WTC11 (cell line): ENCODE measurements around the gene EPN3. TPM values are rescaled to one million over a fixed set of nuclear protein-coding genes. Genes with fewer than 3 reads are reported as not detected.
A peak's percentile ranks its signal among the peaks of the same experiment; 100 is the strongest.

Experiments
- ATAC-seq: fragments of 200-7000 bp; cut with Tn5 transposase; 2 replicates; pipeline ENCODE4 v1.10.0; 2021; ENCODE audit warnings: mild to moderate bottlenecking, moderate library complexity
- CTCF ChIA-PET: fragments of 300-600 bp; sonication (Branson Sonifier 250); formaldehyde crosslinking; loops from one replicate; lab custom pipeline; 2021; ENCODE audit warnings: antibody characterized with exemption; lab: Charles Lee
- POLR2A ChIA-PET: fragments of 350-600 bp; sonication (Branson Sonifier 250); formaldehyde crosslinking; loops from one replicate; lab custom pipeline; 2021; ENCODE audit warnings: antibody characterized with exemption; lab: Charles Lee
- DNase-seq: peaks from one replicate; pipeline ENCODE4 v3.0.0; 2021; ENCODE audit warnings: low spot score
- H3K27ac Mint-ChIP-seq: 2 replicates; pipeline ENCODE4 v1.8.0; 2021; ENCODE audit warnings: mixed read lengths
- H3K27me3 Mint-ChIP-seq: 2 replicates; pipeline ENCODE4 v1.8.0; 2021; ENCODE audit warnings: low read depth, mild to moderate bottlenecking, moderate library complexity, mixed read lengths
- H3K36me3 Mint-ChIP-seq: 2 replicates; pipeline ENCODE4 v1.8.0; 2021; ENCODE audit warnings: mixed read lengths
- H3K4me1 Mint-ChIP-seq: 2 replicates; pipeline ENCODE4 v1.8.0; 2022; ENCODE audit warnings: mixed read lengths
- H3K4me3 Mint-ChIP-seq: 2 replicates; pipeline ENCODE4 v1.8.0; 2021; ENCODE audit warnings: mild to moderate bottlenecking, moderate library complexity, mixed read lengths
- H3K9me3 Mint-ChIP-seq: 2 replicates; pipeline ENCODE4 v1.8.0; 2021; ENCODE audit warnings: mixed read lengths
- CREM ChIP-seq: sonication (generic); formaldehyde crosslinking; IDR thresholded peaks from 2 replicates; pipeline ENCODE4 v1.8.1; 2022; ENCODE audit warnings: mild to moderate bottlenecking, missing genetic modification reagents, moderate library complexity
- E2F5 ChIP-seq: sonication (generic); formaldehyde crosslinking; IDR thresholded peaks from 2 replicates; pipeline ENCODE4 v1.8.1; 2022; ENCODE audit warnings: mild to moderate bottlenecking, moderate library complexity, missing genetic modification reagents
- ELF4 ChIP-seq: sonication (generic); formaldehyde crosslinking; IDR thresholded peaks from 2 replicates; pipeline ENCODE4 v1.8.1; 2022; ENCODE audit warnings: low read depth, mild to moderate bottlenecking, moderate library complexity, missing genetic modification reagents
- ETV6 ChIP-seq: sonication (generic); formaldehyde crosslinking; IDR thresholded peaks from 2 replicates; pipeline ENCODE4 v1.8.1; 2022; ENCODE audit warnings: mild to moderate bottlenecking, missing genetic modification reagents
- HMGXB4 ChIP-seq: sonication (generic); formaldehyde crosslinking; IDR thresholded peaks from 2 replicates; pipeline ENCODE4 v1.8.1; 2023; ENCODE audit warnings: mild to moderate bottlenecking, moderate library complexity, missing genetic modification reagents
- IRF1 ChIP-seq: sonication (generic); formaldehyde crosslinking; IDR thresholded peaks from 2 replicates; pipeline ENCODE4 v1.8.0; 2023; ENCODE audit warnings: missing genetic modification reagents
- JUN ChIP-seq: sonication (generic); formaldehyde crosslinking; IDR thresholded peaks from 2 replicates; pipeline ENCODE4 v1.8.0; 2023; ENCODE audit warnings: mild to moderate bottlenecking, missing genetic modification reagents
- NFATC4 ChIP-seq: fragments of 250-450 bp; sonication (Bioruptor Pico); IDR thresholded peaks from 2 replicates; pipeline ENCODE4 v1.9.0; 2021; ENCODE audit warnings: mild to moderate bottlenecking
- PREB ChIP-seq: sonication (generic); formaldehyde crosslinking; IDR thresholded peaks from 2 replicates; pipeline ENCODE4 v1.8.1; 2022; ENCODE audit warnings: mild to moderate bottlenecking, missing genetic modification reagents, moderate library complexity, borderline replicate concordance
- RORB ChIP-seq: fragments of 250-450 bp; sonication (Bioruptor Pico); IDR thresholded peaks from 2 replicates; pipeline ENCODE4 v1.9.0; 2021; ENCODE audit warnings: mild to moderate bottlenecking
- TEAD1 ChIP-seq: sonication (generic); formaldehyde crosslinking; IDR thresholded peaks from 2 replicates; pipeline ENCODE4 v1.8.0; 2022; ENCODE audit warnings: mild to moderate bottlenecking, missing genetic modification reagents
- USF1 ChIP-seq: sonication (generic); formaldehyde crosslinking; IDR thresholded peaks from 2 replicates; pipeline ENCODE4 v1.8.0; 2022; ENCODE audit warnings: mild to moderate bottlenecking, missing genetic modification reagents
- ZBTB21 ChIP-seq: sonication (generic); formaldehyde crosslinking; IDR thresholded peaks from 2 replicates; pipeline ENCODE4 v1.8.1; 2023; ENCODE audit warnings: mild to moderate bottlenecking, missing genetic modification reagents, borderline replicate concordance
- ZNF219 ChIP-seq: sonication (generic); formaldehyde crosslinking; IDR thresholded peaks from 2 replicates; pipeline ENCODE4 v1.8.0; 2023; ENCODE audit warnings: missing genetic modification reagents, mild to moderate bottlenecking, borderline replicate concordance
- ZNF281 ChIP-seq: sonication (generic); formaldehyde crosslinking; IDR thresholded peaks from 2 replicates; pipeline ENCODE4 v1.8.0; 2023; ENCODE audit warnings: mild to moderate bottlenecking, missing genetic modification reagents
- ZNF317 ChIP-seq: sonication (generic); formaldehyde crosslinking; IDR thresholded peaks from 2 replicates; pipeline ENCODE4 v1.8.1; 2023; ENCODE audit warnings: low read depth, mild to moderate bottlenecking, moderate library complexity, missing genetic modification reagents, borderline replicate concordance
- ZNF423 ChIP-seq: fragments of 250-450 bp; sonication (Bioruptor Pico); IDR thresholded peaks from 2 replicates; pipeline ENCODE4 v2.1.2; 2022; ENCODE audit warnings: mild to moderate bottlenecking, moderate library complexity
- ZNF512 ChIP-seq: sonication (generic); formaldehyde crosslinking; IDR thresholded peaks from 2 replicates; pipeline ENCODE4 v1.8.1; 2022; ENCODE audit warnings: missing genetic modification reagents, borderline replicate concordance
- total RNA-seq: library from RNA; stranded (reverse); gene quantifications from 3 replicates; pipeline ENCODE4 v1.2.3, GENCODE V29; 2021

Gene EPN3
- total RNA-seq, 1 experiment from 2014 or later: 8.8 TPM

- H3K4me3 Mint-ChIP-seq: no peak overlapping the region
- POLR2A ChIA-PET: interaction anchor here (0.6 kb wide), 1 partner anchor 32 kb away, joined by 6 read pairs; no protein-coding TSS in a partner anchor
- no peak for DNase-seq
- peaks cover 13% of the 10 kb centered on the region; the same call in 1 of the 2 replicates for H3K36me3 Mint-ChIP-seq
- H3K9me3 Mint-ChIP-seq: no peaks in the 10 kb centered on the region
- peaks cover 41% of the 10 kb centered on the region for H3K4me1 Mint-ChIP-seq
- no peak for ATAC-seq
- peaks cover 12% of the 10 kb centered on the region for H3K27me3 Mint-ChIP-seq
- H3K27ac Mint-ChIP-seq: no peak overlapping the region; the same call in 1 of the 2 replicates
- TF ChIP-seq ZNF317 (CRISPR knock-in tag) (no peak), NFATC4 (CRISPR knock-in tag) (no peak), E2F5 (CRISPR knock-in tag) (no peak), ZNF219 (no peak)
- CTCF ChIA-PET: interaction anchor here (0.9 to 1.6 kb wide), 2 partner anchors 12 to 59 kb away, joined by 5 read pairs; no protein-coding TSS in a partner anchor
Measured at GRCh38 chr17:50538549-50539410, 6.2 kb downstream of the EPN3 start.

GRCh38 chr17:50539762-50540559 is 7.4 kb downstream of the EPN3 start:
- Mint-ChIP-seq H3K27ac (peak overlapping the region; percentile 60; the same call in 1 of the 2 replicates), H3K4me1 (peaks cover 31% of the 10 kb centered on the region), H3K9me3 (no peaks in the 10 kb centered on the region), H3K27me3 (peaks cover 12% of the 10 kb centered on the region), H3K36me3 (peaks cover 13% of the 10 kb centered on the region; the same call in 1 of the 2 replicates), H3K4me3 (no peak overlapping the region)
- ATAC-seq (peak; percentile 45), DNase-seq (peak; percentile 59)
- ChIA-PET CTCF (no interaction called here), POLR2A (no interaction called here)
- TF ChIP-seq JUN (CRISPR knock-in tag) (no peak), IRF1 (CRISPR knock-in tag) (no peak), CREM (CRISPR knock-in tag) (no peak), ETV6 (no peak), ZNF512 (CRISPR knock-in tag) (no peak), RORB (CRISPR knock-in tag) (no peak), TEAD1 (CRISPR knock-in tag) (no peak), ZNF281 (CRISPR knock-in tag) (no peak), ELF4 (CRISPR knock-in tag) (no peak), ZBTB21 (CRISPR knock-in tag) (no peak), USF1 (CRISPR knock-in tag) (no peak), ZNF423 (CRISPR knock-in tag) (no peak), PREB (CRISPR knock-in tag) (no peak), HMGXB4 (no peak)
